Activated naive CD8-positive, alpha-beta T cell (primary cell): ENCODE measurements around the gene ZNF611.
"Not testable (repeated sequence)": the region's sequence is repeated elsewhere in the genome, so short reads cannot be mapped to it uniquely, and the experiment has no call there.

Experiments
- H3K27ac Mint-ChIP-seq: one replicate; pipeline ENCODE4 v1.8.0; 2021; ENCODE audit warnings: mixed read lengths
- H3K27me3 Mint-ChIP-seq: one replicate; pipeline ENCODE4 v1.8.0; 2021; ENCODE audit warnings: mixed read lengths
- H3K36me3 Mint-ChIP-seq: one replicate; pipeline ENCODE4 v1.8.0; 2021; ENCODE audit warnings: mixed read lengths
- H3K4me1 Mint-ChIP-seq: one replicate; pipeline ENCODE4 v1.8.0; 2021; ENCODE audit warnings: low read depth, mixed read lengths
- H3K4me3 Mint-ChIP-seq: one replicate; pipeline ENCODE4 v1.8.0; 2021; ENCODE audit warnings: mild to moderate bottlenecking, mixed read lengths
- H3K9me3 Mint-ChIP-seq: one replicate; pipeline ENCODE4 v1.8.0; 2021; ENCODE audit warnings: low read depth, mixed read lengths

Gene ZNF611

DNA sequence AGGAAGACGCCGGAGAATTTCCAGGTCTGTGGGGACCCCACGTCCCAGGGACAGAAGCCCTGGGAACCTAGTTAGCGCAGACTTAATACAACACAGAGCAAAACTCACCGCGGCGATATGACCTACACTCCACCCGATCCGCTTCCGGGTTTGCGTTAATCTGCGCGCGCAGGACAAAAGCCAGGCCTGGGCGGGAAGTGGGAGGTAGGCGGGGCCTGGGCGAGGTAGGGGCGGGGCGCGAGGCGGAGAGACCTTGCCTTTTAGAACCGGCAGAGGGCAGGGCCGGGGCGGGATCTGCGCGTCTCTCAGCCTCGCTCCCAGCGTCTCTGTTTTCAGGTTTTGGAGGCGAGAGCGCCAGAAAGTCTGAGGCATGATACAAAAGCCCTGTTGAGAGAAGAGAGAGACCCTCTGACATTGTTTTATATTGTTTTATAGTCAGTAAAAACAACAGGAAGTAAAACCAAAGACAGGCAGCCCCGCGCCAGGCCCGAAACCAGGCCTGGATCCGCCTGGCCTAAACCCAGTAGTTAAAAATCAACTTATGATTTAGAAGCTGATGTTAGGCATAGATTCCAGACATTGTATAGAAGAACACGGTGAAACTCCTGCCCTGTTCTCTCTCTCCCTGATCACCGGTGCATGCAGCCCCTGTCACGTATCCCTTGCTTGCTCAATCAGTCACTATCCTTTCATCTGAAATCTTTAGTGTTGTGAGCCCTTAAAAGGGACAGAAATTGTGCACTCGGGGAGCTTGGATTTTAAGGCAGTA lies at the start of gene ZNF611:
ZNF611 (minus strand) TSS at position 152 of the 769 bp plus-strand sequence. CDS start 19,150 bp downstream, outside the sequence.
- Mint-ChIP-seq H3K36me3 (no peaks in the 10 kb centered on the region), H3K27ac (peak within 1 kb of the TSS; percentile 93), H3K27me3 (no peaks in the 10 kb centered on the region), H3K4me1 (peaks cover 25% of the 10 kb centered on the region), H3K9me3 (no peaks in the 10 kb centered on the region), H3K4me3 (peak within 1 kb of the TSS; percentile 93)

GRCh38 chr19:52782864-52783263 lies 48.0 kb upstream of the ZNF611 start:
- peaks cover 31% of the 10 kb centered on the region for H3K9me3 Mint-ChIP-seq
- not testable (repeated sequence) for H3K27me3 Mint-ChIP-seq, H3K27ac Mint-ChIP-seq, H3K4me3 Mint-ChIP-seq
- H3K36me3 Mint-ChIP-seq = peaks cover 46% of the 10 kb centered on the region
- peaks cover 30% of the 10 kb centered on the region for H3K4me1 Mint-ChIP-seq

- H3K9me3 Mint-ChIP-seq = peaks cover 18% of the 10 kb centered on the region
- peaks cover 10% of the 10 kb centered on the region for H3K4me1 Mint-ChIP-seq
- H3K27me3 Mint-ChIP-seq = no peaks in the 10 kb centered on the region
- H3K4me3 Mint-ChIP-seq = no peak overlapping the region
- peak overlapping the region; percentile 16 for H3K27ac Mint-ChIP-seq
- peaks cover 52% of the 10 kb centered on the region for H3K36me3 Mint-ChIP-seq
Observed at GRCh38 chr19:52778811-52779210, 44.0 kb upstream of the ZNF611 start.

- not testable (repeated sequence) for H3K4me3 Mint-ChIP-seq, H3K27ac Mint-ChIP-seq, H3K4me1 Mint-ChIP-seq, H3K27me3 Mint-ChIP-seq, H3K9me3 Mint-ChIP-seq
- peaks cover 15% of the 10 kb centered on the region for H3K36me3 Mint-ChIP-seq
Observed at GRCh38 chr19:52756447-52756846, 21.6 kb upstream of the ZNF611 start.

DNA sequence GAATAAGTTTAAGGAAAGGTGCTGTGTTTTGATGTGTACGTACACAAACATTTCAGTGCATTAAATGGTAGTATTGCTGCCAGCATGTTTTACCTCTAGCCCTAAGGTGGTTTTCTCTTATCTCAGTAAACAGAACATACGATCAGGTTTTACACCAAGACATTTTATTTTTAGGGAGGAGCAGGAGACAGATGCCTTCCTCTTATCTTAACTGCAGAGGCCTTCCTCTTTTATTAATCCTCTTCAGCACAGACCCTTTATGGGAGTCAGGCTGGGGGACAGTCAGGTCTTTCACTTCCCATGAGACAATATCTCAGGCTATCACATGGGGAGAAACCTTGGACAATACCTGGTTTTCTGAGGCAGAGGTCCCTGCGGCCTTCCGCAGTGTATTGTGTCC lies 14.9 kb upstream of the ZNF611 start:
- Mint-ChIP-seq H3K36me3 (peaks cover 1% of the 10 kb centered on the region), H3K27me3 (no peaks in the 10 kb centered on the region), H3K4me3 (no peak overlapping the region), H3K4me1 (no peaks in the 10 kb centered on the region), H3K9me3 (no peaks in the 10 kb centered on the region), H3K27ac (no peak overlapping the region)

DNA sequence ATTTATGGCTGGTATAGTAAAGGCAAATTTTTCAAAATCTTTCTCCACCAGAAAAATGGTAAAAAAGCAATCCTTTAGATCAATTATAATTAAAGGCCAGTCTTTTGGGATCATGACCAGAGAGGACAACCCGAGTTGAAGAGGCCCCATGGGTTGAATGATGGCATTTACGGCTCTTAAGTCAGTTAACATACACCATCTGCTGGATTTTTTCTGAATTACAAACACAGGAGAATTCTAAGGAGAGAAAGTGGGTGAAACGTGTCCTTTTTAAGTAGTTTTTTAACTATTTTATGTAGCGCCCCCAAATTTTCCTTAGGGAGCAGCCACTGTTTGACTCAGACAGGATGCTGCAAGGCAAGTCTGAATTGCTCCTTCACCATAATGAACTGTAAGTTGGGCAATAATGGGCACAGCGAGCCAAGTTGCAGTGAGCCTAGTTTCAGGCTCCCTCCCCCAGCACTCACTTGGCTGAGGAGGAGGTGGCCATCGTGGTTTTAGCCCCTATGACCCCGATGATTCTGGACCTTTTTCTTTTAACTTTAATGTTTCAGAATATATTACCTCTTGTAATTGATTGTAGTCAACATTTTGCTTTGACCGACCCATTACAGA lies 13.6 kb upstream of the ZNF611 start:
- Mint-ChIP-seq H3K9me3 (no peaks in the 10 kb centered on the region), H3K36me3 (no peaks in the 10 kb centered on the region), H3K4me1 (peaks cover under 1% of the 10 kb centered on the region), H3K4me3 (no peak overlapping the region), H3K27ac (no peak overlapping the region), H3K27me3 (no peaks in the 10 kb centered on the region)

DNA sequence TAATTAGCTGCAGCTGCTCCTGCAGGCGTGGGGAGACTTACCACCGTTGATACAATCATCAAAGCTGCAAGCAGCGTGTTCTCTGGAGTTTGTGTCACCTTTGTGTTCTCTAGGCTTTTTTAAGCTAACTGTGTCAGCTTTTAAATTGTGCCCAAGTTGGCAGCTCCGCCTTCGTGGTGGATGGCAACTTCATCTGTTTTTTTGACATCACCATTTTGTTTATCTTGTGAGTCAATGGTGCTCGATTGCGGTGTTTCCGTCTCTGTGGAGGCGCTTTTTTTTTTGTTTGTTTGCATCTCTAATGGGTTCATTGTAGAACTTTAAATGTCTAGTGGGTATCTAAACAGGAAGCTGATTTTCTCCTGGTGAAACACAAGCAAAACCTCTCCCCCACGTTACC lies 11.1 kb upstream of the ZNF611 start:
- not testable (repeated sequence) for H3K27ac Mint-ChIP-seq, H3K4me3 Mint-ChIP-seq, H3K9me3 Mint-ChIP-seq, H3K36me3 Mint-ChIP-seq, H3K27me3 Mint-ChIP-seq
- H3K4me1 Mint-ChIP-seq = peaks cover 19% of the 10 kb centered on the region

- Mint-ChIP-seq H3K4me1 (peaks cover 19% of the 10 kb centered on the region), H3K9me3 (no peaks in the 10 kb centered on the region), H3K36me3 (no peaks in the 10 kb centered on the region), H3K27me3 (no peaks in the 10 kb centered on the region), H3K27ac (no peak overlapping the region), H3K4me3 (no peak overlapping the region)
Observed at GRCh38 chr19:52743091-52743490, 8.2 kb upstream of the ZNF611 start.

- H3K4me1 Mint-ChIP-seq = peaks cover 19% of the 10 kb centered on the region
- no peaks in the 10 kb centered on the region for H3K27me3 Mint-ChIP-seq
- no peaks in the 10 kb centered on the region for H3K36me3 Mint-ChIP-seq
- peak overlapping the region; percentile 27 for H3K4me3 Mint-ChIP-seq
- no peaks in the 10 kb centered on the region for H3K9me3 Mint-ChIP-seq
- no peak overlapping the region for H3K27ac Mint-ChIP-seq
Observed at GRCh38 chr19:52742516-52742915, 7.7 kb upstream of the ZNF611 start.

DNA sequence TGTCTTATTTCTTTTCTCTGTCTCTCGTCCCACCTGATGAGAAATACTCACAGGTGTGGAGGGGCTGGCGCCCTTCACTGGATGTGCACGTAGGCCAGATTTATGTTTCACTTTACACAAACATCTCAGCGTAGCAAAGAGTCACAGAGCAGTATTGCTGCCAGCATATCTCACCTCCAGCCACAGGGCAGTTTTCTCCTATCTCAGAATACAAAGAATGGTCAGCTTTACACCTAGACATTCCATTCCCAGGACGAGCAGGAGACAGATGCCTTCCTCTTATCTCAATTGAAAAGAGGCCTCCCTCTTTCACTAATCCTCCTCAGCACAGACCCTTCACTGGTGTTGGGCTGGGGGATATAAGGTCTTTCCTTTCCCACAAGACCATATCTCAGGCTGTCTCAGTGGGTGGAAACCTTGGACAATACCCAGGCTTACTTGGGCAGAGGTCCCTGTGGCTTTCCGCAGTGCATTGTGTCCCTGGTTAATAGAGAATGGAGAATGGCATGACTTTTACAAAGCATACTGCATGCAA lies 7.2 kb upstream of the ZNF611 start:
- Mint-ChIP-seq H3K27me3 (no peaks in the 10 kb centered on the region), H3K4me1 (peaks cover 19% of the 10 kb centered on the region), H3K9me3 (no peaks in the 10 kb centered on the region), H3K36me3 (no peaks in the 10 kb centered on the region), H3K27ac (no peak overlapping the region), H3K4me3 (no peak overlapping the region)

- H3K4me3 Mint-ChIP-seq, H3K27ac Mint-ChIP-seq, H3K36me3 Mint-ChIP-seq, H3K27me3 Mint-ChIP-seq, H3K9me3 Mint-ChIP-seq: not testable (repeated sequence)
- peaks cover 19% of the 10 kb centered on the region for H3K4me1 Mint-ChIP-seq
Observed at GRCh38 chr19:52741371-52741770, 6.5 kb upstream of the ZNF611 start.

- Mint-ChIP-seq H3K27me3 (no peaks in the 10 kb centered on the region), H3K4me1 (peaks cover 28% of the 10 kb centered on the region), H3K4me3 (no peak overlapping the region), H3K36me3 (no peaks in the 10 kb centered on the region), H3K9me3 (no peaks in the 10 kb centered on the region), H3K27ac (no peak overlapping the region)
Observed at GRCh38 chr19:52739576-52739975, 4.7 kb upstream of the ZNF611 start.

DNA sequence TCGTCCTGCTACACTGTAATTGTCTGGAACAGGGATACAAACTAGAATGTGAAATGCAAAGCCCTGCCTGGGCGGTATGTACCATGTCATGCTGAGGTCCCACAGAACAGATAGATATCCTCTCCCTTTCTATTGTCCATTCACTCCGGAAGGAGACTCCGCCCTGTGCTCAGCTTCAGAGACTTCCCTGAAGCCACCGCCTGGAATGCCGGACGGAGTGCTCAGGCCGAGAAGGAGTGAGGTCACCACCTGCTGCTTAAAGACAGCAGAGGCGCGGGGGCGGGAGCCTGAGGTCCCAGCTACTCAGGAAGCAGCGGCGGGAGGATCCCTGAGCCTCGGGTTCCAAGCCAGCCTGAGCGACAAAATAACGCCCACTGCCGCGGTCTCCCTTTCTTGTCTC lies 890 bp upstream of the ZNF611 start:
- H3K36me3 Mint-ChIP-seq = no peaks in the 10 kb centered on the region
- peaks cover 23% of the 10 kb centered on the region for H3K4me1 Mint-ChIP-seq
- H3K9me3 Mint-ChIP-seq = no peaks in the 10 kb centered on the region
- no peaks in the 10 kb centered on the region for H3K27me3 Mint-ChIP-seq
- H3K4me3 Mint-ChIP-seq = peak overlapping the region; percentile 93
- peak overlapping the region; percentile 93 for H3K27ac Mint-ChIP-seq

DNA sequence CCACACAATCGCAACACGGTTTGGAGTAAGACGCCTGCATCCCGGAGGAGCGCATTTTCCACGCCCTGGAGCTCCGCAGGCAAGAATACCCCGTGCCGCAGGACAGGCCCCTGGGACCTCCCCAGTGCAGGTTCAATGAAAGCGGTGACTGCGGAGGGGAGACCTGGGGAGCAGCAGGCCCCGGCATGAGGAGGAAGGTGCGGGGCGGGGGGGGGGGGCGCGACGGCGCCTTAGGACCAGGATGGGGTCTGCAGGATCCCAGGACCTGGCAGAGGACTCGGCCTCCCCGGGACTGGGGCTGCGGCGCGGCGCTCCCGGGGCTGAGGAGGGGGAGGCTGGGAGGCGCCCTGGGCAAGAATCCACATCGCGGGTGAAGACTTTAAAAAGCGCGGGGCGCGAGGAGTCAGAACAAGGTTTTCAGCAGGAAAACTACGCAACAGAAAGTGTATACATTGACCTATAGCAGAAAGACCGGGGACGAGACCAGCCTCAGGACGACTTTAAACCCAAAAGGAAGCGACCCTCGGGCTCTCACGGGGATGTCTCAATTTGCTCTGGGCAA lies 432 bp downstream of the ZNF611 start:
- Mint-ChIP-seq H3K4me3 (peak overlapping the region; percentile 93), H3K27ac (peak overlapping the region; percentile 93), H3K27me3 (no peaks in the 10 kb centered on the region), H3K9me3 (no peaks in the 10 kb centered on the region), H3K36me3 (peaks cover 4% of the 10 kb centered on the region), H3K4me1 (peaks cover 30% of the 10 kb centered on the region)

DNA sequence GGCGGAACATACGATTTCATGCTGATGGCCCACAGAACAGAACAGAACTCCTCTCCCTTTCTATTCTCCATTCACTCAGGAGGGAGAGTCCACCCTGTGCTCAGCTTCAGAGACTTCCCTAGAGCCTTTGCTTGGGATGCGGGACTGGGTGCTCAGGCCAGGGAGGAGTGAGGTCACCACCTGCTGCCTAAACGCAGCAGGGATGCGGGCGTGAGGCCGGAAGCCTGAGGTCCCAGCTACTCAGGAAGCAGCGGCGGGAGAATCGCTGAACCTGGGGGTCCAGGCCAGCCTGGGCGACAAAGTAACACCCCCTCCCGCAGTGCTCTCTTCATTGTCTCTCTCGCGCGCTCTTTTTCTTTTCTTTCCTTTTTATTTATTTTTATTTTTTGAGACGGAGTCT lies 8.8 kb downstream of the ZNF611 start:
- H3K36me3 Mint-ChIP-seq = peaks cover 35% of the 10 kb centered on the region
- not testable (repeated sequence) for H3K9me3 Mint-ChIP-seq, H3K27ac Mint-ChIP-seq, H3K27me3 Mint-ChIP-seq, H3K4me1 Mint-ChIP-seq, H3K4me3 Mint-ChIP-seq
